Measurements from ENCODE around the gene LBHD2.

The LBHD2 gene

GRCh38 chr14:103091041-103091882, 7.3 kb downstream of the LBHD2 start:
- DNase-seq = peak; percentile 73 to 74

- no peak for DNase-seq
Observed at GRCh38 chr14:103091883-103092222, 7.8 kb downstream of the LBHD2 start.

- no peak for DNase-seq
Observed at GRCh38 chr14:103093856-103094405, 9.9 kb downstream of the LBHD2 start.

GRCh38 chr14:103094406-103095209, 10.6 kb downstream of the LBHD2 start, which contains the start of gene EXOC3L4:
EXOC3L4 (plus strand) TSS chr14:103094725; CDS start chr14:103100220, 5,495 bp downstream.
- DNase-seq = no peak

GRCh38 chr14:103095210-103095778, 11.3 kb downstream of the LBHD2 start:
- no peak for DNase-seq

GRCh38 chr14:103096387-103096786, 12.4 kb downstream of the LBHD2 start:
- DNase-seq = no peak

GRCh38 chr14:103097244-103097993, 13.4 kb downstream of the LBHD2 start:
- no peak for DNase-seq

GRCh38 chr14:103097994-103098957, 14.3 kb downstream of the LBHD2 start:
- no peak for DNase-seq

- no peak for DNase-seq
Observed at GRCh38 chr14:103099081-103099732, 15.2 kb downstream of the LBHD2 start.

GRCh38 chr14:103099733-103100280, 15.8 kb downstream of the LBHD2 start:
- no peak for DNase-seq

- DNase-seq = no peak
Observed at GRCh38 chr14:103100281-103101121, 16.5 kb downstream of the LBHD2 start.

GRCh38 chr14:103101257-103101962, 17.4 kb downstream of the LBHD2 start:
- no peak for DNase-seq

- DNase-seq = no peak
Observed at GRCh38 chr14:103101963-103102688, 18.1 kb downstream of the LBHD2 start.

- no peak for DNase-seq
Observed at GRCh38 chr14:103102689-103103260, 18.8 kb downstream of the LBHD2 start.

GRCh38 chr14:103103461-103104388, 19.7 kb downstream of the LBHD2 start:
- DNase-seq = no peak

GRCh38 chr14:103104389-103104653, 20.3 kb downstream of the LBHD2 start:
- DNase-seq = no peak

Data from activated CD4-positive, alpha-beta T cell treated with anti-CD3 and anti-CD28 coated beads, Interleukin-2, amount 50 U/mL, for 4 hours (primary cell).